22Rv1 (cell line): ENCODE measurements around the gene COG5.

ENCODE experiments used
- H3K27ac ChIP-seq: fragments of 450-650 bp; 2 replicates; pipeline ENCODE4 v1.5.1; 2017
- CTCF ChIP-seq: fragments of 450-650 bp; IDR thresholded peaks from 2 replicates; pipeline ENCODE4 v1.5.1; 2017; ENCODE audit warnings: mild to moderate bottlenecking
- ZFX ChIP-seq: fragments of 450-650 bp; IDR thresholded peaks from 2 replicates; pipeline ENCODE4 v1.6.1; 2017; ENCODE audit warnings: antibody characterized with exemption, borderline replicate concordance

The COG5 gene

GRCh38 chr7:107394276-107394675 lies 169.4 kb downstream of the COG5 start:
- no peak for TF ChIP-seq ZFX
- TF ChIP-seq CTCF, result no peak
- H3K27ac ChIP-seq, result no peak overlapping the region

- H3K27ac ChIP-seq, result no peak overlapping the region
- no peak for TF ChIP-seq CTCF
- TF ChIP-seq ZFX, result no peak
Measured at GRCh38 chr7:107392830-107393229, 170.9 kb downstream of the COG5 start.

- TF ChIP-seq ZFX (no peak), CTCF (no peak)
- H3K27ac ChIP-seq, result no peak overlapping the region
Measured at GRCh38 chr7:107390916-107391315, 172.8 kb downstream of the COG5 start.

GRCh38 chr7:107388604-107389003 lies 175.1 kb downstream of the COG5 start:
- TF ChIP-seq CTCF (no peak), ZFX (no peak)
- H3K27ac ChIP-seq, result no peak overlapping the region

GRCh38 chr7:107387573-107388219 lies 176.0 kb downstream of the COG5 start:
- TF ChIP-seq CTCF (no peak), ZFX (no peak)
- no peak overlapping the region for H3K27ac ChIP-seq

- TF ChIP-seq ZFX (no peak), CTCF (no peak)
- H3K27ac ChIP-seq, result no peak overlapping the region
Measured at GRCh38 chr7:107387128-107387527, 176.6 kb downstream of the COG5 start.

GRCh38 chr7:107386548-107387102 lies 177.1 kb downstream of the COG5 start:
- TF ChIP-seq CTCF, result no peak
- no peak for TF ChIP-seq ZFX
- H3K27ac ChIP-seq, result no peak overlapping the region
